ENCODE measurements around the gene ZNF630.
"Not testable (repeated sequence)": the region's sequence is repeated elsewhere in the genome, so short reads cannot be mapped to it uniquely, and the experiment has no call there.

DNA sequence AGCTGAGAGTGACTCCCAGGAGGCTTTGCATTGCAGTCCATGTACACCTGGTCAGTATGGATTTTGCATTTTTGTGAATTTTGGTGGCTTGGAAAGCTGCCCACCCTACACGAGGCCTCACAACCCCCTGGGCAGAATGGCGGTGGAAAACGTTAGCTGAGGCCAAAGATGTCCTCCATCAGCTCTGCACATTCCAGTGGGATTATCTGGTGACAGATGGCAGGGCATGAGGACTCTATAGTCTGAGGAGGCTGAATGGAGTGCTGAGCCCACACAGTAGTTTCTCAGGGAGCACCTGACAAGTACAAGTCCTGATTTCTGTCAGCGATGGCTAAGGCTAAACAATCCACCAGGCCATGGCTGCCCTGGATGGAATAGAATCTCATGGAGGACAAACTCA, 43.9 kb downstream of the ZNF630 start:
- TF ChIP-seq CHD7 (IDR thresholded peaks at IDR 0.05; ENCODE audit: insufficient replicate concordance, low read length); POLR2AphosphoS5 (IDR thresholded peaks at IDR 0.05; ENCODE audit: low read depth, low read length); CTCF (IDR thresholded peaks at IDR 0.05; ENCODE audit: control extremely low read depth in 1 of 3, insufficient read depth in 1 of 3, low read depth in 1 of 3, low read length in 3 of 3); MAFK (IDR thresholded peaks at IDR 0.05; ENCODE audit: low read depth, low read length); TAF1 (IDR thresholded peaks at IDR 0.05; ENCODE audit: low read depth, low read length); ZNF274 (IDR thresholded peaks at IDR 0.05; ENCODE audit: borderline replicate concordance, extremely low read depth, low read length); POLR2A (IDR thresholded peaks at IDR 0.05; ENCODE audit: control extremely low read depth in 1 of 2, low read depth in 2 of 2, low read length in 2 of 2); TCF12 (IDR thresholded peaks at IDR 0.05; ENCODE audit: low read depth, low read length); HDAC6 (IDR thresholded peaks at IDR 0.05; ENCODE audit: low read depth, low read length); FOSL1 (IDR thresholded peaks at IDR 0.05; ENCODE audit: insufficient read depth, low read depth, low read length); RAD21 (IDR thresholded peaks at IDR 0.05 in 1 of 2, conservative IDR thresholded peaks at IDR 0.05 in 1 of 2; ENCODE audit: low read depth in 2 of 2, low read length in 2 of 2): not testable (repeated sequence)

Data from H1 (cell line).